22Rv1 (cell line): ENCODE data around the gene GPR3.

Experiments used
- ZFX ChIP-seq: fragments of 450-650 bp; IDR thresholded peaks from 2 replicates; pipeline ENCODE4 v1.6.1; 2017; ENCODE audit warnings: antibody characterized with exemption, borderline replicate concordance
- TF ChIP-seq, protein P1 (sequence below): fragments of 450-650 bp; IDR thresholded peaks from 2 replicates; pipeline ENCODE4 v1.5.1; 2017; ENCODE audit warnings: mild to moderate bottlenecking

DNA sequence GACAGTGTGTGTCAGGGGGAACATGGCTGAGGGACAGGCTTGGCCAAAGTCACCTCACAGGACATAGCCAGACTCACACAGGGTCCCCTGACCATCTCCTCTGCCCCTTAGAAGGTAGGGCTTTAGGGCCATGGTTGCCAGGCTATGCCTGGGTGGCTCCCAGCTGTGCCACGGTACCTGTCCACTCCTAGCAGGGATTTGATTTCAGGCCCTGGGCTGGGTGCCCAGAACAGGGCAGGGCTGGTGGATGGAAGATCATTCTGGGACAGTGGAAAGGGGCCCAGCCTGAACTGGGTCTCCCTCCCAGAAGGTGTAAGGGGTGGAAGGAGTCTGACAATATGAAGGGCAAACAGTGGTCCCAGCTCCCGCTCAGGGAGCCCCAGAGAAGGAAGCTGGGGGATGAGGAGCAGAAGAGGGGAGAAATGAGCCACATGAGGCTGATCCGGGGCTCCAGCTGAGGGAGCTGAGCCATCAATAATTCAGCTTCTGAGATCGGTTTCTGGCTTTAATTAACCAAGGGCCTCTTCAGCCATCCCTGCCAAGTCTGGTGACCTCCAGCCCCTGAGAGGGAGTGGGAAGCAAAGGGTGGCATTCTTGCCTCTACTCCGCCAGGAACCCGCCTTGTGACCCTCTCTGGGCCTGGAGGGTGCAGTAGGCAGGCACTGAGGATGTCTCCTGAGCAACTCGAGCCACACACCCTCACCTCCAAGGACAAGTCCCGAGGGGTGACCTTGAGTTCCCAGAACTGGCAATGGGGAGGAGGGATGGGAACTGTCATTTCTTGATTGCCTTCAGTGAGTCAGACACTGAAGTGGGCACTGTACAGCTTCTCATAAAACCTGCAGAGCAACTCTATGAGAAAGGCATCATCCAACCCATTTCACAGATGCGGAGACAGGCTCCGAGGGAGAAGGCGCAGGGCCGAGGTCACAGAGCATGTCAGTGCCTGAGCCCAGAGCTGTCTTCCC lies 11.4 kb upstream of the GPR3 start:
- TF ChIP-seq, protein P1, sequence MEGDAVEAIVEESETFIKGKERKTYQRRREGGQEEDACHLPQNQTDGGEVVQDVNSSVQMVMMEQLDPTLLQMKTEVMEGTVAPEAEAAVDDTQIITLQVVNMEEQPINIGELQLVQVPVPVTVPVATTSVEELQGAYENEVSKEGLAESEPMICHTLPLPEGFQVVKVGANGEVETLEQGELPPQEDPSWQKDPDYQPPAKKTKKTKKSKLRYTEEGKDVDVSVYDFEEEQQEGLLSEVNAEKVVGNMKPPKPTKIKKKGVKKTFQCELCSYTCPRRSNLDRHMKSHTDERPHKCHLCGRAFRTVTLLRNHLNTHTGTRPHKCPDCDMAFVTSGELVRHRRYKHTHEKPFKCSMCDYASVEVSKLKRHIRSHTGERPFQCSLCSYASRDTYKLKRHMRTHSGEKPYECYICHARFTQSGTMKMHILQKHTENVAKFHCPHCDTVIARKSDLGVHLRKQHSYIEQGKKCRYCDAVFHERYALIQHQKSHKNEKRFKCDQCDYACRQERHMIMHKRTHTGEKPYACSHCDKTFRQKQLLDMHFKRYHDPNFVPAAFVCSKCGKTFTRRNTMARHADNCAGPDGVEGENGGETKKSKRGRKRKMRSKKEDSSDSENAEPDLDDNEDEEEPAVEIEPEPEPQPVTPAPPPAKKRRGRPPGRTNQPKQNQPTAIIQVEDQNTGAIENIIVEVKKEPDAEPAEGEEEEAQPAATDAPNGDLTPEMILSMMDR: no peak
- no peak for TF ChIP-seq ZFX
